ENCODE data around the gene EFCAB11.

DNA sequence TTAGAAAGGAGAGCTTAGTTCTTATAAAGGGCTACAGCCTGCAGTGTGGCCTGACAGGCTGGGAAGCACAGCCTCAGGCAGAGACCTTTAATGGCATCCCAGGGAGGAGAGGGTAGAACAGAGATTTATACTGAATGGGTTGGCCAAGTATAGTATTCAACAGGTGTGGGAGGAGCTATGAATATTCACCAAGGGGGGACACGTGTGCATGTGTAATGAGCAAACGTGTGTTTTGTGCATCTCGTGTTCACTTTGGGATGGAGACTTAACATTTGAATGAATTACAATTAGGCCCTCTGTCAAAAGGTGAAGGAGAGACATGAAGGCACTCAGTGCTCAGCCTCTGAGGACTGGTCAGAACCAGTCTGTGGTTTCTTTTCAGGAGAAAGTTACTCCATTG, 6.4 kb upstream of the EFCAB11 start:
- TF ChIP-seq, protein P1, sequence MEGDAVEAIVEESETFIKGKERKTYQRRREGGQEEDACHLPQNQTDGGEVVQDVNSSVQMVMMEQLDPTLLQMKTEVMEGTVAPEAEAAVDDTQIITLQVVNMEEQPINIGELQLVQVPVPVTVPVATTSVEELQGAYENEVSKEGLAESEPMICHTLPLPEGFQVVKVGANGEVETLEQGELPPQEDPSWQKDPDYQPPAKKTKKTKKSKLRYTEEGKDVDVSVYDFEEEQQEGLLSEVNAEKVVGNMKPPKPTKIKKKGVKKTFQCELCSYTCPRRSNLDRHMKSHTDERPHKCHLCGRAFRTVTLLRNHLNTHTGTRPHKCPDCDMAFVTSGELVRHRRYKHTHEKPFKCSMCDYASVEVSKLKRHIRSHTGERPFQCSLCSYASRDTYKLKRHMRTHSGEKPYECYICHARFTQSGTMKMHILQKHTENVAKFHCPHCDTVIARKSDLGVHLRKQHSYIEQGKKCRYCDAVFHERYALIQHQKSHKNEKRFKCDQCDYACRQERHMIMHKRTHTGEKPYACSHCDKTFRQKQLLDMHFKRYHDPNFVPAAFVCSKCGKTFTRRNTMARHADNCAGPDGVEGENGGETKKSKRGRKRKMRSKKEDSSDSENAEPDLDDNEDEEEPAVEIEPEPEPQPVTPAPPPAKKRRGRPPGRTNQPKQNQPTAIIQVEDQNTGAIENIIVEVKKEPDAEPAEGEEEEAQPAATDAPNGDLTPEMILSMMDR (IDR thresholded peaks at IDR 0.05) = no peak
- TF ChIP-seq EZH2 (IDR thresholded peaks at IDR 0.05; ENCODE audit: borderline replicate concordance, insufficient read depth, low read depth, low read length, poor library complexity, severe bottlenecking) = no peak

Measured in B cell (primary cell).